WTC11 (cell line): ENCODE data around the gene TMTC1.

Source experiments
- CTCF ChIP-seq: fragments of 200-600 bp; IDR thresholded peaks from 2 replicates; pipeline ENCODE4 v1.8.0; 2022; ENCODE audit warnings: antibody characterized with exemption
- E2F1 ChIP-seq: sonication (generic); formaldehyde crosslinking; IDR thresholded peaks from 2 replicates; pipeline ENCODE4 v1.8.0; 2022; ENCODE audit warnings: mild to moderate bottlenecking, missing genetic modification reagents
- E2F4 ChIP-seq: sonication (generic); formaldehyde crosslinking; IDR thresholded peaks from 2 replicates; pipeline ENCODE4 v1.8.1; 2022; ENCODE audit warnings: low read depth, mild to moderate bottlenecking, moderate library complexity, missing genetic modification reagents, borderline replicate concordance
- KAT7 ChIP-seq: sonication (generic); formaldehyde crosslinking; IDR thresholded peaks from 2 replicates; pipeline ENCODE4 v1.8.1; 2023; ENCODE audit warnings: missing genetic modification reagents, mild to moderate bottlenecking, borderline replicate concordance
- NR3C1 ChIP-seq: sonication (generic); formaldehyde crosslinking; conservative IDR thresholded peaks from 2 replicates; pipeline ENCODE4 v1.8.1; 2023; ENCODE audit warnings: low read depth, mild to moderate bottlenecking, missing genetic modification reagents
- PRDM15 ChIP-seq: sonication (generic); formaldehyde crosslinking; IDR thresholded peaks from 2 replicates; pipeline ENCODE4 v1.8.0; 2022; ENCODE audit warnings: missing genetic modification reagents
- STAT6 ChIP-seq: sonication (generic); formaldehyde crosslinking; conservative IDR thresholded peaks from 2 replicates; pipeline ENCODE4 v1.8.1; 2023; ENCODE audit warnings: mild to moderate bottlenecking, low read depth, missing genetic modification reagents, moderate library complexity
- TP53 ChIP-seq: sonication (generic); formaldehyde crosslinking; IDR thresholded peaks from 2 replicates; pipeline ENCODE4 v1.8.1; 2023; ENCODE audit warnings: mild to moderate bottlenecking, missing genetic modification reagents
- ZMAT4 ChIP-seq: fragments of 250-450 bp; sonication (Bioruptor Pico); IDR thresholded peaks from 2 replicates; pipeline ENCODE4 v1.9.0; 2021; ENCODE audit warnings: mild to moderate bottlenecking
- ZSCAN18 ChIP-seq: fragments of 250-450 bp; sonication (Bioruptor Pico); IDR thresholded peaks from 2 replicates; pipeline ENCODE4 v2.1.2; 2022; ENCODE audit warnings: mild to moderate bottlenecking, moderate library complexity
- TF ChIP-seq, protein P1 (sequence below): fragments of 250-450 bp; sonication (Bioruptor Pico); IDR thresholded peaks from 2 replicates; pipeline ENCODE4 v1.9.0; 2021; ENCODE audit warnings: mild to moderate bottlenecking, borderline replicate concordance

DNA sequence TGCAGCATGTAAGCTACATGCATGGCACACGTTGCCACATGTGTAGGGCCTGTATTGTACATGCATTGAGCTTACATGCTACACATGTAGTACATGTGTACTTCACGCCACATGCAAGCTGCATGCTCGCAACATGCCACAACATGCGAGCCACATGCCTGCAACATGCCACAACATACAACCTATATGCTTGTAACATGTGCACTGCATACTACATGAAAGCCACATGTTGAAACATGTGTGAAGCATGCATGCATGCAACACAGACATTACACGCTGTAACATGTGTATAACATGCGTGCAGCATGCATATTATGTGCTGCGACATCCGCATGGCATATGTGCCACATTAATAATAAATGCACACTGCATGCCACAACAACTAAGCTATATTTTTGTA is 9.1 kb upstream of the TMTC1 start:
- TF ChIP-seq ZMAT4 (CRISPR knock-in tag) (no peak), CTCF (no peak), KAT7 (no peak), E2F4 (no peak), TP53 (no peak), STAT6 (CRISPR knock-in tag) (no peak), ZSCAN18 (no peak), PRDM15 (CRISPR knock-in tag) (no peak), E2F1 (CRISPR knock-in tag) (no peak), NR3C1 (CRISPR knock-in tag) (no peak)
- TF ChIP-seq, protein P1, sequence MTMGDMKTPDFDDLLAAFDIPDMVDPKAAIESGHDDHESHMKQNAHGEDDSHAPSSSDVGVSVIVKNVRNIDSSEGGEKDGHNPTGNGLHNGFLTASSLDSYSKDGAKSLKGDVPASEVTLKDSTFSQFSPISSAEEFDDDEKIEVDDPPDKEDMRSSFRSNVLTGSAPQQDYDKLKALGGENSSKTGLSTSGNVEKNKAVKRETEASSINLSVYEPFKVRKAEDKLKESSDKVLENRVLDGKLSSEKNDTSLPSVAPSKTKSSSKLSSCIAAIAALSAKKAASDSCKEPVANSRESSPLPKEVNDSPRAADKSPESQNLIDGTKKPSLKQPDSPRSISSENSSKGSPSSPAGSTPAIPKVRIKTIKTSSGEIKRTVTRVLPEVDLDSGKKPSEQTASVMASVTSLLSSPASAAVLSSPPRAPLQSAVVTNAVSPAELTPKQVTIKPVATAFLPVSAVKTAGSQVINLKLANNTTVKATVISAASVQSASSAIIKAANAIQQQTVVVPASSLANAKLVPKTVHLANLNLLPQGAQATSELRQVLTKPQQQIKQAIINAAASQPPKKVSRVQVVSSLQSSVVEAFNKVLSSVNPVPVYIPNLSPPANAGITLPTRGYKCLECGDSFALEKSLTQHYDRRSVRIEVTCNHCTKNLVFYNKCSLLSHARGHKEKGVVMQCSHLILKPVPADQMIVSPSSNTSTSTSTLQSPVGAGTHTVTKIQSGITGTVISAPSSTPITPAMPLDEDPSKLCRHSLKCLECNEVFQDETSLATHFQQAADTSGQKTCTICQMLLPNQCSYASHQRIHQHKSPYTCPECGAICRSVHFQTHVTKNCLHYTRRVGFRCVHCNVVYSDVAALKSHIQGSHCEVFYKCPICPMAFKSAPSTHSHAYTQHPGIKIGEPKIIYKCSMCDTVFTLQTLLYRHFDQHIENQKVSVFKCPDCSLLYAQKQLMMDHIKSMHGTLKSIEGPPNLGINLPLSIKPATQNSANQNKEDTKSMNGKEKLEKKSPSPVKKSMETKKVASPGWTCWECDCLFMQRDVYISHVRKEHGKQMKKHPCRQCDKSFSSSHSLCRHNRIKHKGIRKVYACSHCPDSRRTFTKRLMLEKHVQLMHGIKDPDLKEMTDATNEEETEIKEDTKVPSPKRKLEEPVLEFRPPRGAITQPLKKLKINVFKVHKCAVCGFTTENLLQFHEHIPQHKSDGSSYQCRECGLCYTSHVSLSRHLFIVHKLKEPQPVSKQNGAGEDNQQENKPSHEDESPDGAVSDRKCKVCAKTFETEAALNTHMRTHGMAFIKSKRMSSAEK (CRISPR knock-in tag): no peak
